Measurements from ENCODE around the gene ABHD12.

The ABHD12 gene

GRCh38 chr20:25376236-25376635 is 14.4 kb downstream of the ABHD12 start:
- no peak overlapping the region for H3K4me3 ChIP-seq (ENCODE audit: low read depth, low read length)
- TF ChIP-seq CTCF (conservative IDR thresholded peaks at IDR 0.05; ENCODE audit: low read depth, low read length): no peak
- no peak for DNase-seq (ENCODE audit: low read depth)

- no peak overlapping the region for H3K4me3 ChIP-seq (ENCODE audit: low read depth, low read length)
- DNase-seq (ENCODE audit: low read depth): no peak
- no peak for TF ChIP-seq CTCF (conservative IDR thresholded peaks at IDR 0.05; ENCODE audit: low read depth, low read length)
These were observed 15.8 kb downstream of the ABHD12 start for GRCh38 chr20:25374842-25375241.

DNA sequence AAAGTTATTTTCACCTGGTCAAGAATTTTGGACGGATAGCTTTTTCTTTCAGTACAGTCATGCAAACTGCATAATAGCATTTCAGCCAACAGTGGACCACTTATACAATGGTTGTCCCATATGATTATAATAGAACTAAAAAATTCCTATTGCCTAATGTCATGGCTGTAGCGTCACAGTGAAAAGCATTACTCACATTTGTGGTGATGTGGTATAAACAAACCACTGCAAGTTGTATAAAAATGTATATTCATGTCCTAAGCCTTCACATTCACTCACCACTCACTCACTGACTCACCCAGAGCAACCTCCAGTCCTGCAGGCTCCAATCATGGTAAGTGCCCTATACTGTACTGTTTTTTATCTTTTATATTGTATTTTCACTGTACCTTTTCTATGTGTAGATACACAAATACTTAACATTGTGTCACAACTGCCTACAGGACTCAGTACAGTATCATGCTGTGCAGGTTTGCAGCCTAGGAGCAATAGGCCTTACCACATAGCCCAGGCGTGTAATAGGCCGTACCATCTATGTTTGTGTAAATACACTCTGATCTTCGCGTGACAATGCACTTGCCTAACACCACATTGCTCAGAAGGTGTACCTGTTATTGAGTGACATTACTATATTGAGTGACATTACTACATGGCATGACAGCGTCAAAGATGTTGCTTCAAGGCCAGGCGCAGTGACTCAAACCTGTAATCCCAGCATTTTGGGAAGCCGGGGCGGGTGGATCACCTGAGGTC is 17.9 kb downstream of the ABHD12 start:
- TF ChIP-seq CTCF (conservative IDR thresholded peaks at IDR 0.05; ENCODE audit: low read depth, low read length): no peak
- H3K4me3 ChIP-seq (ENCODE audit: low read depth, low read length): no peak overlapping the region
- peak; percentile 94 for DNase-seq (ENCODE audit: low read depth)

DNA sequence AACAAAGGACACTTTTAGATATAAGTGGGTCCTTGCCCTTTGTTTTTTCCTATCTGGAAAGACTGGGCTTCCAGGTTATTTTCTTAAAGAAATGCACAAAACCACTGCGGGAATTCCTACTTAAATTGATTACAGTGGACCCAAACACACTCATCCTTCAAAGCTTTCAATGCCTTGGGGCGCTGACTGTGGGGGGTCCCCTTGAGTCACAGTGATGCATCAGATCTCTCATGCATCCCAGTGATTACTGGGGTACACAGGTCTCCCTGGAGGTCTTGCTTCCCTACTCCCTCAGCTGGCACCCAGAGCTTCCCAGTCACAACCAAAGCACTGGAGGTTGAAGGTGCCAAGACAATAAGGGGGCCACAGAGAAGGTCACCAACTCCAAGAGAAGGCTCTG is 20.7 kb downstream of the ABHD12 start:
- TF ChIP-seq CTCF (conservative IDR thresholded peaks at IDR 0.05; ENCODE audit: low read depth, low read length): no peak
- no peak for DNase-seq (ENCODE audit: low read depth)
- no peak overlapping the region for H3K4me3 ChIP-seq (ENCODE audit: low read depth, low read length)

- no peak for TF ChIP-seq CTCF (conservative IDR thresholded peaks at IDR 0.05; ENCODE audit: low read depth, low read length)
- no peak overlapping the region for H3K4me3 ChIP-seq (ENCODE audit: low read depth, low read length)
- DNase-seq (ENCODE audit: low read depth): no peak
These were observed 21.1 kb downstream of the ABHD12 start for GRCh38 chr20:25369529-25369928.

- no peak for DNase-seq (ENCODE audit: low read depth)
- no peak for TF ChIP-seq CTCF (conservative IDR thresholded peaks at IDR 0.05; ENCODE audit: low read depth, low read length)
- no peak overlapping the region for H3K4me3 ChIP-seq (ENCODE audit: low read depth, low read length)
These were observed 21.7 kb downstream of the ABHD12 start for GRCh38 chr20:25368976-25369375.

GRCh38 chr20:25368526-25368925 is 22.1 kb downstream of the ABHD12 start:
- no peak for DNase-seq (ENCODE audit: low read depth)
- no peak for TF ChIP-seq CTCF (conservative IDR thresholded peaks at IDR 0.05; ENCODE audit: low read depth, low read length)
- no peak overlapping the region for H3K4me3 ChIP-seq (ENCODE audit: low read depth, low read length)

All from choroid plexus epithelial cell (primary cell).